Hepatocyte (in vitro differentiated cells): ENCODE results near the gene VTN.

Experiments used
- CTCF ChIP-seq: fragments of 200-600 bp; sonication (generic); IDR thresholded peaks from 2 replicates; pipeline ENCODE4 v1.5.1; 2016; ENCODE audit warnings: antibody characterized with exemption, mild to moderate bottlenecking; ENCODE audit not compliant: poor library complexity
- EZH2 ChIP-seq: fragments of 200-600 bp; sonication (generic); IDR thresholded peaks from 2 replicates; pipeline ENCODE4 v1.6.1; 2016; ENCODE audit warnings: antibody characterized with exemption, mild to moderate bottlenecking, borderline replicate concordance

DNA sequence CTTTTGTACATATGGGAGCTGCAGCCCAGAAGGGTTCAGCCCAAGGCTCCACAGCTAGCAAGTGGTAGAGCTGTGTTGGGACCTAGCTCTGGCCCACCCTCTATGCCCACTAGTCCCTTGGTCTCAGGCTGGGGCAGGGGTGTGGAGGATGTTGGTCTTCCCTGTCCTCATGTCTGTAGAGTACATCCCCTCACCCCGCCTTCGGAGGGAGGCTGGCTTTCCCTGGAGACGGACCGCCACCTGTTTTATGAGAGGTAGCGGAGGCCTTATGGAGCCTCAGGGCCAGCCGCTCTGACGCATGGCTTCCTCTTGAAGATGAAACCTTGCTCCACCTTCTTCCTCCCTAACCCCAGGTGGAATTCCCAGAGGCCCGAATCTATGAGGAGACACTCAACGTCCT lies 26.1 kb downstream of the VTN start:
- no peak for TF ChIP-seq EZH2
- TF ChIP-seq CTCF, result no peak
